Endothelial cell of umbilical vein (primary cell): ENCODE results near the gene POFUT2. TPM values are rescaled to one million over a fixed set of nuclear protein-coding genes. Genes with fewer than 3 reads are reported as not detected.

Source experiments
- BruUV-seq: library from RNA; stranded (reverse); fragments of 400-500 nt; replicated peaks from 2 replicates; lab custom pipeline; 2021; lab: Mats Ljungman, UMichigan
- CTCF ChIA-PET: fragments of 300-600, 350-600 bp; sonication (Branson Sonifier 250); formaldehyde crosslinking; loops from one replicate; lab custom pipeline; 2021; ENCODE audit warnings: antibody characterized with exemption, inconsistent platforms; lab: Charles Lee
- POLR2A ChIA-PET: fragments of 300-600, 350-600 bp; sonication (Branson Sonifier 250); formaldehyde crosslinking; loops from one replicate; lab custom pipeline; 2021; ENCODE audit warnings: antibody characterized with exemption, inconsistent platforms; lab: Charles Lee
- DNase-seq: peaks from one replicate; pipeline ENCODE4 v3.0.0-alpha.2; 2011; ENCODE audit warnings: low read depth, low spot score
- FAIRE-seq: peaks from 2 replicates; lab custom pipeline; 2011; peaks lifted over from hg19 to GRCh38; lab: Jason Lieb, UNC
- H2AFZ ChIP-seq: 2 replicates; pipeline ENCODE4 v1.6.0; 2012; ENCODE audit warnings: low read depth, low read length, control low read depth, inconsistent platforms
- H3K27ac ChIP-seq: 2 replicates; pipeline ENCODE4 v1.5.1; 2011; ENCODE audit warnings: low read depth, mild to moderate bottlenecking, control low read depth, low read length, moderate library complexity; ENCODE audit not compliant: insufficient read depth
- H3K27me3 ChIP-seq, 2 experiments: 2 replicates each; pipeline versions ENCODE4 v1.6.0 to v1.6.1; 2011; ENCODE audit warnings: low read length in 2 of 2, mixed read lengths in 1 of 2; ENCODE audit not compliant: control insufficient read depth in 2 of 2, insufficient read depth in 2 of 2
- H3K36me3 ChIP-seq, 2 experiments: 2 replicates in 1 of 2; 3 replicates in 1 of 2; pipeline ENCODE4 v1.5.1; 2011; ENCODE audit warnings: low read length in 2 of 2, mild to moderate bottlenecking in 1 of 2, moderate library complexity in 1 of 2; ENCODE audit not compliant: control insufficient read depth in 2 of 2, insufficient read depth in 2 of 2; ENCODE audit errors: extremely low read depth in 1 of 2
- H3K4me1 ChIP-seq: 3 replicates; pipeline ENCODE4 v1.5.1; 2011; ENCODE audit warnings: mild to moderate bottlenecking, low read length; ENCODE audit not compliant: control insufficient read depth, insufficient read depth; ENCODE audit errors: extremely low read depth
- H3K4me2 ChIP-seq: 2 replicates; pipeline ENCODE4 v1.6.1; 2011; ENCODE audit warnings: low read length, control low read depth, mixed read lengths; ENCODE audit not compliant: insufficient read depth
- H3K4me3 ChIP-seq, 3 experiments: fragments of 200-600 bp in 1 of 3; sonication (generic), shearing (Covaris generic) in 1 of 3; replicated peaks in 1 of 3; 2 replicates each; pipeline ENCODE4 v1.5.1; 2011 to 2016; ENCODE audit warnings: control low read depth in 3 of 3, low read length in 3 of 3, mild to moderate bottlenecking in 2 of 3, inconsistent platforms in 1 of 3, low read depth in 1 of 3, moderate library complexity in 1 of 3; ENCODE audit not compliant: insufficient read depth in 1 of 3
- H3K79me2 ChIP-seq: 2 replicates; pipeline ENCODE4 v1.6.0; 2012; ENCODE audit warnings: low read length, inconsistent platforms; ENCODE audit not compliant: control insufficient read depth, insufficient read depth
- H3K9ac ChIP-seq: replicated peaks from 2 replicates; pipeline ENCODE3; 2011; ENCODE audit warnings: low read length, control low read depth; ENCODE audit not compliant: insufficient read depth; ENCODE audit errors: extremely low read depth
- H3K9me1 ChIP-seq: replicated peaks from 3 replicates; pipeline ENCODE4 v1.6.0; 2011; ENCODE audit warnings: mild to moderate bottlenecking, low read length; ENCODE audit not compliant: control insufficient read depth, insufficient read depth; ENCODE audit errors: extremely low read depth
- H3K9me3 ChIP-seq: replicated peaks from 2 replicates; pipeline ENCODE4 v1.5.1; 2012; ENCODE audit warnings: low read length, inconsistent platforms; ENCODE audit not compliant: control insufficient read depth, insufficient read depth
- H4K20me1 ChIP-seq: replicated peaks from 2 replicates; pipeline ENCODE3; 2011; ENCODE audit warnings: mild to moderate bottlenecking, low read length; ENCODE audit not compliant: control insufficient read depth, insufficient read depth; ENCODE audit errors: extremely low read depth
- EZH2 ChIP-seq: IDR thresholded peaks from 2 replicates; pipeline ENCODE4 v1.6.1; 2012; ENCODE audit warnings: borderline replicate concordance, low read depth, mild to moderate bottlenecking, moderate library complexity, low read length, inconsistent platforms; ENCODE audit not compliant: severe bottlenecking
- FOS ChIP-seq: IDR thresholded peaks from 2 replicates; pipeline ENCODE4 v1.6.1; 2011; ENCODE audit warnings: mild to moderate bottlenecking, low read length, moderate library complexity, borderline replicate concordance; ENCODE audit not compliant: insufficient read depth
- GATA2 ChIP-seq: IDR thresholded peaks from 2 replicates; pipeline ENCODE4 v1.7.0; 2011; ENCODE audit warnings: low read depth, mild to moderate bottlenecking, moderate library complexity, mixed read lengths, low read length; ENCODE audit not compliant: insufficient read length, insufficient read depth
- JUN ChIP-seq: IDR thresholded peaks from 2 replicates; pipeline ENCODE4 v1.6.1; 2011; ENCODE audit warnings: borderline replicate concordance, low read depth; ENCODE audit not compliant: insufficient read length, insufficient read depth
- MYC ChIP-seq: IDR thresholded peaks from one replicate; pipeline ENCODE4 v1.6.1; 2011; ENCODE audit warnings: mild to moderate bottlenecking, low read depth, low read length
- POLR2A ChIP-seq: IDR thresholded peaks from 2 replicates; pipeline ENCODE4 v1.6.1; 2012; ENCODE audit warnings: low read depth, mild to moderate bottlenecking, control low read depth, low read length
- POLR2AphosphoS5 ChIP-seq: IDR thresholded peaks from 2 replicates; pipeline ENCODE4 v1.6.1; 2012; ENCODE audit warnings: low read depth, mild to moderate bottlenecking, control low read depth, low read length, moderate library complexity; ENCODE audit not compliant: insufficient read depth
- dilution Hi-C: fragments of 300-500 bp; cut with MboI; formaldehyde crosslinking; loops from one replicate; pipeline ENCODE4 v1.15.0; 2019; ENCODE audit warnings: low sequenced_read_pairs; ENCODE audit not compliant: extremely low pct_ligation_motif_present
- intact Hi-C: fragments of 100-400 bp; cut with micrococcal nuclease; formaldehyde crosslinking; loops from one replicate; pipeline ENCODE4 v1.10.0; 2022
- polyA plus RNA-seq, 4 experiments: library from polyadenylated mRNA; depleted of rRNA in 3 of 4; stranded (reverse) in 3 of 4; unstranded in 1 of 4; fragments of >200 nt; gene quantifications; 2 replicates each; pipeline versions ENCODE4 v1.2.1 to v1.2.3, GENCODE V29; 2011 to 2012; ENCODE audit warnings: missing spikeins in 1 of 4
- total RNA-seq: library from RNA; stranded (reverse); gene quantifications from 2 replicates; pipeline ENCODE4 v1.2.3, GENCODE V29; 2021
- TF ChIP-seq, protein P1 (sequence below), 2 donors: IDR thresholded peaks; 1 replicate in 1 of 2; 2 replicates in 1 of 2; pipeline ENCODE4 v1.5.1; 2011; ENCODE audit warnings: low read length in 2 of 2, mild to moderate bottlenecking in 2 of 2, moderate library complexity in 2 of 2, control low read depth in 1 of 2, inconsistent platforms in 1 of 2, low read depth in 1 of 2; ENCODE audit not compliant: insufficient read depth in 1 of 2; ENCODE audit errors: extremely low read depth in 1 of 2
- TF ChIP-seq, protein P2 (sequence below): IDR thresholded peaks from 2 replicates; pipeline ENCODE4 v1.6.1; 2011; ENCODE audit not compliant: insufficient read depth, insufficient read length

POFUT2 gene
- total and polyA plus RNA-seq, 2 donors (not counting 3 experiments of a cell fraction or from before 2014, with no cell fraction given) = 30.7 to 47.5 TPM

DNA sequence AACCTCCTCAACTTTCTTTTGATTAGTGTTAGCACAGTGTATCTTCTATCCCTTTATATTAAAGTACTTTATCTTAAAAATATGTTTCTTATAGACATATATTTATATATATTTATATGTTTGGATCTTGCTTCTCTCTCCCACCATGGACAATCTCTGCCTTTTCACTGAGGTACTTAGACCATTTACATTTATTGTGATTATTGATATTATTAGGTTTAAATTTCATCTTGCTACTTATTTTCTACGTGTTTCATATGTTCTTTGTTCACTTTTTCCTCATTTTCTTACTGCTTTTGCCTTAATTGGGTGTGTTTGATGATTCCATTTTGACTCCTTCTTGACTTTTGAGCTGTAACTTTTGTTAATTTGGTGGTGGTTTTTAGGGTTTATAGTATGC, 70.7 kb downstream of the POFUT2 start:
- Histone ChIP-seq H3K36me3 (peaks cover 0 to 9% of the 10 kb centered on the region in 2 experiments), H3K9me1 (no peaks in the 10 kb centered on the region), H3K79me2 (no peaks in the 10 kb centered on the region), H4K20me1 (no peaks in the 10 kb centered on the region), H3K27ac (no peak overlapping the region), H2AFZ (no peak overlapping the region), H3K4me2 (no peak overlapping the region), H3K9ac (no peak overlapping the region), H3K27me3 (no peaks in the 10 kb centered on the region), H3K4me1 (no peaks in the 10 kb centered on the region), H3K4me3 (no peak overlapping the region), H3K9me3 (no peaks in the 10 kb centered on the region)
- POLR2A ChIA-PET = no interaction called here
- TF ChIP-seq POLR2A (no peak), GATA2 (no peak), MYC (no peak), EZH2 (no peak), JUN (no peak), POLR2AphosphoS5 (no peak), FOS (no peak)
- TF ChIP-seq, protein P1, sequence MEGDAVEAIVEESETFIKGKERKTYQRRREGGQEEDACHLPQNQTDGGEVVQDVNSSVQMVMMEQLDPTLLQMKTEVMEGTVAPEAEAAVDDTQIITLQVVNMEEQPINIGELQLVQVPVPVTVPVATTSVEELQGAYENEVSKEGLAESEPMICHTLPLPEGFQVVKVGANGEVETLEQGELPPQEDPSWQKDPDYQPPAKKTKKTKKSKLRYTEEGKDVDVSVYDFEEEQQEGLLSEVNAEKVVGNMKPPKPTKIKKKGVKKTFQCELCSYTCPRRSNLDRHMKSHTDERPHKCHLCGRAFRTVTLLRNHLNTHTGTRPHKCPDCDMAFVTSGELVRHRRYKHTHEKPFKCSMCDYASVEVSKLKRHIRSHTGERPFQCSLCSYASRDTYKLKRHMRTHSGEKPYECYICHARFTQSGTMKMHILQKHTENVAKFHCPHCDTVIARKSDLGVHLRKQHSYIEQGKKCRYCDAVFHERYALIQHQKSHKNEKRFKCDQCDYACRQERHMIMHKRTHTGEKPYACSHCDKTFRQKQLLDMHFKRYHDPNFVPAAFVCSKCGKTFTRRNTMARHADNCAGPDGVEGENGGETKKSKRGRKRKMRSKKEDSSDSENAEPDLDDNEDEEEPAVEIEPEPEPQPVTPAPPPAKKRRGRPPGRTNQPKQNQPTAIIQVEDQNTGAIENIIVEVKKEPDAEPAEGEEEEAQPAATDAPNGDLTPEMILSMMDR (IDR thresholded peaks at IDR 0.05; ENCODE audit: extremely low read depth in 1 of 2, insufficient read depth in 1 of 2, low read depth in 1 of 2, low read length in 2 of 2) = no peak
- TF ChIP-seq, protein P2, sequence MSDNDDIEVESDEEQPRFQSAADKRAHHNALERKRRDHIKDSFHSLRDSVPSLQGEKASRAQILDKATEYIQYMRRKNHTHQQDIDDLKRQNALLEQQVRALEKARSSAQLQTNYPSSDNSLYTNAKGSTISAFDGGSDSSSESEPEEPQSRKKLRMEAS = no peak
- no TSS peak for BruUV-seq
- dilution Hi-C loops = no loop called here
- DNase-seq (no peak), FAIRE-seq (no peak)
- CTCF ChIA-PET = no interaction called here
- intact Hi-C loops = no loop called here
